GM18867 (cell line): ENCODE results near the gene ZCCHC14.

Experiments
- ATAC-seq: cut with Tn5 transposase; IDR thresholded peaks from one replicate; pipeline ENCODE4 v1.9.1; 2021; ENCODE audit warnings: mild to moderate bottlenecking, moderate library complexity; ENCODE audit not compliant: unreplicated experiment

ZCCHC14 gene

GRCh38 chr16:87492721-87493607, at the start of gene ZCCHC14:
Gene ZCCHC14 (minus strand): TSS chr16:87493024. CDS start chr16:87492238, 786 bp downstream.
- peak; percentile 83 for ATAC-seq

- no peak for ATAC-seq
Observed at GRCh38 chr16:87541872-87542234, 49.0 kb upstream of the ZCCHC14 start.

GRCh38 chr16:87541147-87541871, 48.5 kb upstream of the ZCCHC14 start:
- no peak for ATAC-seq

- no peak for ATAC-seq
Observed at GRCh38 chr16:87540897-87541146, 48.0 kb upstream of the ZCCHC14 start.

- ATAC-seq, result no peak
Observed at GRCh38 chr16:87540072-87540896, 47.5 kb upstream of the ZCCHC14 start.

GRCh38 chr16:87539113-87539512, 46.3 kb upstream of the ZCCHC14 start:
- no peak for ATAC-seq

GRCh38 chr16:87538594-87538993, 45.8 kb upstream of the ZCCHC14 start:
- no peak for ATAC-seq

GRCh38 chr16:87538160-87538559, 45.3 kb upstream of the ZCCHC14 start:
- ATAC-seq, result no peak

- no peak for ATAC-seq
Observed at GRCh38 chr16:87536795-87537142, 43.9 kb upstream of the ZCCHC14 start.

- ATAC-seq, result no peak
Observed at GRCh38 chr16:87535855-87536794, 43.3 kb upstream of the ZCCHC14 start.

GRCh38 chr16:87535457-87535854, 42.6 kb upstream of the ZCCHC14 start:
- no peak for ATAC-seq

GRCh38 chr16:87534751-87535150, 41.9 kb upstream of the ZCCHC14 start:
- no peak for ATAC-seq

GRCh38 chr16:87534030-87534653, 41.3 kb upstream of the ZCCHC14 start:
- ATAC-seq, result no peak

- ATAC-seq, result no peak
Observed at GRCh38 chr16:87533061-87533460, 40.2 kb upstream of the ZCCHC14 start.

GRCh38 chr16:87531418-87531817, 38.6 kb upstream of the ZCCHC14 start:
- no peak for ATAC-seq

GRCh38 chr16:87528690-87529579, 36.1 kb upstream of the ZCCHC14 start:
- ATAC-seq, result no peak

GRCh38 chr16:87527055-87527724, 34.4 kb upstream of the ZCCHC14 start:
- ATAC-seq, result no peak

- ATAC-seq, result no peak
Observed at GRCh38 chr16:87526238-87526947, 33.6 kb upstream of the ZCCHC14 start.
